ENCODE results near the gene DYRK1A. TPM values are rescaled to one million over a fixed set of nuclear protein-coding genes. Genes with fewer than 3 reads are reported as not detected.

The DYRK1A gene
- polyA plus RNA-seq, 1 donor from 2014 or later: 94.8 TPM

DNA sequence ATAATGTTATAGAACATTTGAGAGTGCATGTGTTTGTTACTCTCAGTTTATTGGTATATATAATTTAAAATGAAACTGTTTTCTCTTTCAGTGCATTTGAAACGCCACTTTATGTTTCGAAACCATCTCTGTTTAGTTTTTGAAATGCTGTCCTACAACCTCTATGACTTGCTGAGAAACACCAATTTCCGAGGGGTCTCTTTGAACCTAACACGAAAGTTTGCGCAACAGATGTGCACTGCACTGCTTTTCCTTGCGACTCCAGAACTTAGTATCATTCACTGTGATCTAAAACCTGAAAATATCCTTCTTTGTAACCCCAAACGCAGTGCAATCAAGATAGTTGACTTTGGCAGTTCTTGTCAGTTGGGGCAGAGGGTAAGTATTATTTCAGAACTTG, 123.5 kb downstream of the DYRK1A start:
- H3K9me2 ChIP-seq (ENCODE audit: insufficient read depth, low read length): no peaks in the 10 kb centered on the region
- H3F3A ChIP-seq (ENCODE audit: insufficient read depth, low read length, poor library complexity, severe bottlenecking): no peaks in the 10 kb centered on the region
- H3K27me3 ChIP-seq (ENCODE audit: insufficient read depth, low read depth, low read length): no peaks in the 10 kb centered on the region
- TF ChIP-seq EP300 (conservative IDR thresholded peaks at IDR 0.05; ENCODE audit: poor library complexity, severe bottlenecking) (no peak), TAF1 (IDR thresholded peaks at IDR 0.05; ENCODE audit: low read depth) (no peak), EZH2 (IDR thresholded peaks at IDR 0.05; ENCODE audit: borderline replicate concordance, insufficient read depth, low read length, poor library complexity, severe bottlenecking) (no peak), POLR2AphosphoS5 (IDR thresholded peaks at IDR 0.05) (no peak), RAD21 (conservative IDR thresholded peaks at IDR 0.05) (no peak), SMC3 (conservative IDR thresholded peaks at IDR 0.05; ENCODE audit: poor library complexity) (no peak), MXI1 (conservative IDR thresholded peaks at IDR 0.05; ENCODE audit: poor library complexity, severe bottlenecking) (no peak)
- TF ChIP-seq, protein P1, sequence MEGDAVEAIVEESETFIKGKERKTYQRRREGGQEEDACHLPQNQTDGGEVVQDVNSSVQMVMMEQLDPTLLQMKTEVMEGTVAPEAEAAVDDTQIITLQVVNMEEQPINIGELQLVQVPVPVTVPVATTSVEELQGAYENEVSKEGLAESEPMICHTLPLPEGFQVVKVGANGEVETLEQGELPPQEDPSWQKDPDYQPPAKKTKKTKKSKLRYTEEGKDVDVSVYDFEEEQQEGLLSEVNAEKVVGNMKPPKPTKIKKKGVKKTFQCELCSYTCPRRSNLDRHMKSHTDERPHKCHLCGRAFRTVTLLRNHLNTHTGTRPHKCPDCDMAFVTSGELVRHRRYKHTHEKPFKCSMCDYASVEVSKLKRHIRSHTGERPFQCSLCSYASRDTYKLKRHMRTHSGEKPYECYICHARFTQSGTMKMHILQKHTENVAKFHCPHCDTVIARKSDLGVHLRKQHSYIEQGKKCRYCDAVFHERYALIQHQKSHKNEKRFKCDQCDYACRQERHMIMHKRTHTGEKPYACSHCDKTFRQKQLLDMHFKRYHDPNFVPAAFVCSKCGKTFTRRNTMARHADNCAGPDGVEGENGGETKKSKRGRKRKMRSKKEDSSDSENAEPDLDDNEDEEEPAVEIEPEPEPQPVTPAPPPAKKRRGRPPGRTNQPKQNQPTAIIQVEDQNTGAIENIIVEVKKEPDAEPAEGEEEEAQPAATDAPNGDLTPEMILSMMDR (IDR thresholded peaks at IDR 0.05; ENCODE audit: poor library complexity, severe bottlenecking): no peak
- TF ChIP-seq, protein P2, sequence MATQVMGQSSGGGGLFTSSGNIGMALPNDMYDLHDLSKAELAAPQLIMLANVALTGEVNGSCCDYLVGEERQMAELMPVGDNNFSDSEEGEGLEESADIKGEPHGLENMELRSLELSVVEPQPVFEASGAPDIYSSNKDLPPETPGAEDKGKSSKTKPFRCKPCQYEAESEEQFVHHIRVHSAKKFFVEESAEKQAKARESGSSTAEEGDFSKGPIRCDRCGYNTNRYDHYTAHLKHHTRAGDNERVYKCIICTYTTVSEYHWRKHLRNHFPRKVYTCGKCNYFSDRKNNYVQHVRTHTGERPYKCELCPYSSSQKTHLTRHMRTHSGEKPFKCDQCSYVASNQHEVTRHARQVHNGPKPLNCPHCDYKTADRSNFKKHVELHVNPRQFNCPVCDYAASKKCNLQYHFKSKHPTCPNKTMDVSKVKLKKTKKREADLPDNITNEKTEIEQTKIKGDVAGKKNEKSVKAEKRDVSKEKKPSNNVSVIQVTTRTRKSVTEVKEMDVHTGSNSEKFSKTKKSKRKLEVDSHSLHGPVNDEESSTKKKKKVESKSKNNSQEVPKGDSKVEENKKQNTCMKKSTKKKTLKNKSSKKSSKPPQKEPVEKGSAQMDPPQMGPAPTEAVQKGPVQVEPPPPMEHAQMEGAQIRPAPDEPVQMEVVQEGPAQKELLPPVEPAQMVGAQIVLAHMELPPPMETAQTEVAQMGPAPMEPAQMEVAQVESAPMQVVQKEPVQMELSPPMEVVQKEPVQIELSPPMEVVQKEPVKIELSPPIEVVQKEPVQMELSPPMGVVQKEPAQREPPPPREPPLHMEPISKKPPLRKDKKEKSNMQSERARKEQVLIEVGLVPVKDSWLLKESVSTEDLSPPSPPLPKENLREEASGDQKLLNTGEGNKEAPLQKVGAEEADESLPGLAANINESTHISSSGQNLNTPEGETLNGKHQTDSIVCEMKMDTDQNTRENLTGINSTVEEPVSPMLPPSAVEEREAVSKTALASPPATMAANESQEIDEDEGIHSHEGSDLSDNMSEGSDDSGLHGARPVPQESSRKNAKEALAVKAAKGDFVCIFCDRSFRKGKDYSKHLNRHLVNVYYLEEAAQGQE (IDR thresholded peaks at IDR 0.05; ENCODE audit: borderline replicate concordance): no peak
- no peaks in the 10 kb centered on the region for H3K9me3 ChIP-seq (ENCODE audit: low read length)
- no peak overlapping the region for H3K4me2 ChIP-seq (ENCODE audit: low read length)
- H3K79me2 ChIP-seq (replicated peaks; ENCODE audit: insufficient read depth, low read length): peaks cover 3% of the 10 kb centered on the region
- no peak overlapping the region for H2AFZ ChIP-seq (ENCODE audit: low read depth, low read length)
- H3K27ac ChIP-seq (ENCODE audit: low read length): no peak overlapping the region
- H4K20me1 ChIP-seq (ENCODE audit: insufficient read depth): no peaks in the 10 kb centered on the region
- H3K36me3 ChIP-seq (ENCODE audit: insufficient read depth, low read length): peaks cover 4% of the 10 kb centered on the region
- H3K4me3 ChIP-seq (ENCODE audit: low read length): no peak overlapping the region
- no peak overlapping the region for H3K9ac ChIP-seq (ENCODE audit: low read length)

DNA sequence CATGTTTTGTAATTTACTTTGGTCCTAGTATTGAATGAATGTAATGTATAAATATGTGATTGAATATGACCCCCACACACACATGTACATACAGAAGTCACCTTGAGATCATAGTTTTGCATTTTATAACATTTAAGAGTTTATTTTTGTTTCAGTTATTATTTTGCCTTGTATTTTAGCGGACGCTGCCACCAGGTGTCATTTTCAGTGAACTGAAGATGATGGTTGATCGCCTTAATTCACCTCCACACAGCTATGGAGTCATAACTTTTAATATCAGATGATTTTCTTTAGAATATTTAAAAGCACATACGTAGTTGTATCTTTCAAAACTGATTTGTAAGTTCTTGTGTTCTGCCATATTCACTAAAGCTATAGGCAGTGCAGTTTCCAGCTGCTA, 130.4 kb downstream of the DYRK1A start:
- Histone ChIP-seq H3K79me2 (replicated peaks; ENCODE audit: insufficient read depth, low read length) (peaks cover 5% of the 10 kb centered on the region), H3K9me3 (ENCODE audit: low read length) (no peaks in the 10 kb centered on the region), H3K36me3 (ENCODE audit: insufficient read depth, low read length) (no peaks in the 10 kb centered on the region), H3K9ac (ENCODE audit: low read length) (no peak overlapping the region), H3K9me2 (ENCODE audit: insufficient read depth, low read length) (no peaks in the 10 kb centered on the region), H3F3A (ENCODE audit: insufficient read depth, low read length, poor library complexity, severe bottlenecking) (no peaks in the 10 kb centered on the region), H3K27me3 (ENCODE audit: insufficient read depth, low read depth, low read length) (no peaks in the 10 kb centered on the region), H4K20me1 (ENCODE audit: insufficient read depth) (no peaks in the 10 kb centered on the region), H3K27ac (ENCODE audit: low read length) (no peak overlapping the region), H3K4me2 (ENCODE audit: low read length) (no peak overlapping the region), H3K4me3 (ENCODE audit: low read length) (no peak overlapping the region), H2AFZ (ENCODE audit: low read depth, low read length) (no peak overlapping the region)
- peak; percentile 57 for TF ChIP-seq RAD21 (conservative IDR thresholded peaks at IDR 0.05)
- TF ChIP-seq, protein P2 (IDR thresholded peaks at IDR 0.05; ENCODE audit: borderline replicate concordance): no peak
- TF ChIP-seq EZH2 (IDR thresholded peaks at IDR 0.05; ENCODE audit: borderline replicate concordance, insufficient read depth, low read length, poor library complexity, severe bottlenecking): no peak
- TF ChIP-seq POLR2AphosphoS5 (IDR thresholded peaks at IDR 0.05): no peak
- TF ChIP-seq TAF1 (IDR thresholded peaks at IDR 0.05; ENCODE audit: low read depth): no peak
- peak; percentile 66 for TF ChIP-seq SMC3 (conservative IDR thresholded peaks at IDR 0.05; ENCODE audit: poor library complexity)
- TF ChIP-seq EP300 (conservative IDR thresholded peaks at IDR 0.05; ENCODE audit: poor library complexity, severe bottlenecking): no peak
- TF ChIP-seq, protein P1 (IDR thresholded peaks at IDR 0.05; ENCODE audit: poor library complexity, severe bottlenecking): peak; percentile 65
- no peak for TF ChIP-seq MXI1 (conservative IDR thresholded peaks at IDR 0.05; ENCODE audit: poor library complexity, severe bottlenecking)
